NCI-H146 (cell line): ENCODE measurements around the gene PITPNM1.
A peak's percentile ranks its signal among the peaks of the same experiment; 100 is the strongest.
"Not testable (repeated sequence)": the region's sequence is repeated elsewhere in the genome, so short reads cannot be mapped to it uniquely, and the experiment has no call there.

Experiments
- DNase-seq: peaks from one replicate; lab custom pipeline; 2025; lab: John Stamatoyannopoulos, UW

The PITPNM1 gene

DNA sequence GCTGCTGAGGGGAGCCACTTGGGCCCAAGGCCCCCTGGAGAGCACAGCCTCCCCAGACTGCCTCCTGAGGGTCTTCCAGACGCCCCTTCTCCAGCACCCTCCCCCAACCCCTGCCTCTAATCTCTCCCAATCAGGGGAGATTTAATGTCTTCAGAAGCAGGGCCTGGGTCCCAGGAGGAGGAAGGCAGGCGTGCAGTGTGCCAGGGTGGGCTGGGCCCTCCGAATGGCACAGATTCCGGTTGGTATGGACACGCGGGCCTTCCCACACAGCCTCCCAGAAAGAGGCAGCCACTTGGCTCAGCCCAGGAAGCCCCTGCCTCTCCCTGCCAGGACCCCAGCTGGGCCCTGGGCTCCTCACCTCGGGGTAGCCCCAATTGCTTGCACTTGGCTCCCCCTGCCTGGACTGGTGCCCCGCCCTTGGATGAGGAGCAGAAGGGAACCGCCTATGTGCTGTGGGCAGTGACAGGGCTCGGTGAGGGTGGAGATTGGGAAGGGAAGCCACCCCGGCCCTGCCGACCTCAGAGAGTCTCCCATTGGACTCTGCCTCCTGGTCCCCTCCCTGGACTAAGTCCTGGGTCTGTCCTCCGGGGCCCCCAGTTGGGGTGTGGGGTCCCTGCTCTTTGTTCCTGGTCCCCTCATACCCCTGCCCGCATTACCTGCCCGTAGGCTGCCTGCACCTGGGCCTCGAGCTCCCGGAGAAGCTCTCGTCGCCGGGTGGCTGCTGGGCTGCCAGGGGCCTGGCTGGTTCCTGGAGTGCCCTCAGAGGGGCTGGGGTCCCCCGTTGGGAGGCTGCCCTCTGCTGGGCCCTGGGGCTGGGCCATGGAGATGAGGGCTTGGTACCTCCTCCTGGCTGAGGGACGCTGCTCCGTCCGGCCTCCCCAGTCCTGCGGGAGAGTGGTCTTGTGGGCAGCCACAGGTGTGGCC is 18.7 kb upstream of the PITPNM1 start:
- no peak for DNase-seq

DNA sequence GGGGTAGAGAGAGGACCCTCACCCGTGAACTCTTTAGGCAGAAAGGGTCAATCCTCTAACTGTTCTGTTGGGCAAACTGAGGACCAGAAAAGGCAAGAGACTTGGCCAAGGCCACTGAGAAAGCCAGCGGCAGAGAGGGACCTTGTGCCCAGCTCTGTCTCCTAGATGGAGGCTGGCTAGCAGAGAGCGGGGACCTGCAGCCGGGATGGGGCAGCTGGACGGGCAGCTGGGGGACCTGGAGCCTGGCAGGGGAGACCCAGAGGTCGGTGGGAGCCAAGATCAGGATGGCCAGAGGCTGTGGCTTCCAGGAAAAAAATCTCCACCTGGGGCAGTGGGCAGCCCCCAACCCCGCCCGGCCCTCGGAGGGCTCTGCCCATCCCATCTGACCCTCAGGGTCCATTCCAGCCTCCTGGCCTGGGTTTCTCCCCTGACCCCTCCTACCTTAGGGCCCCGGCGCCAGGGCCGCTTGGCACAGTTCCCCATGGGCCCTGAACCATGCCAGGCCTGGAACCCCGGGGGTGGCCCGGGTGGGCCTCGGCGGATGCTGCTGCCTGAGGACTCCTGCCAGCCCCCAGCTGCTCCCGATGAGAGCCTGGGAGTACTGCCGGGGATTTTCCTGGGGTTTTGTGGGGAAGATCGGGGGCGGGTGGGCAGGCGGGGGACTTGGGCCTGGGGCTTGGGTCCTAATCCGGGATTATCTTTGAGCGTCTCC is 17.8 kb upstream of the PITPNM1 start, which contains the start of gene CABP2:
TSS of gene CABP2 (minus strand) at position 603 of the 712 bp plus-strand sequence. CDS start at position 483, 120 bp downstream.
- DNase-seq = no peak

DNA sequence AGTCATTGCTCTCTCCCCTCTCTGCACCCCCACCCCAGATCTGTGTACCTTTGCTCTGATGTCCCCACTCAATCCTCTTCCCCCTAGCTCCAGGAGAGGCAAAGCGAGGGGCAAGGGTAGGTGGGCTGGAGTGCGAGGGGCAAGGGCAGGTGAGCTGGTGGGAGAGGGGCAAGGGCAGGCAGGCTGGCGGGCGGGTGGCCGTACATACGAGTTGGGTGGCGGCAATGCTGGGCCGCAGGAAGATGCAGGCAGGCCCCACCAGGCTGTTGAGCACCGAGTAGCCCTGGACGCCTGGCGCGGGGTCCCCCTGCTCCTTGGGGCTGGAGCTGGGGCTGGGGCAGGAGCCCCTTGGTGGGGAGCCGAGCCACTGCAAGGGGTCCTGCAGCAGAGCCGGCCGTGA is 17.2 kb upstream of the PITPNM1 start:
- no peak for DNase-seq

DNA sequence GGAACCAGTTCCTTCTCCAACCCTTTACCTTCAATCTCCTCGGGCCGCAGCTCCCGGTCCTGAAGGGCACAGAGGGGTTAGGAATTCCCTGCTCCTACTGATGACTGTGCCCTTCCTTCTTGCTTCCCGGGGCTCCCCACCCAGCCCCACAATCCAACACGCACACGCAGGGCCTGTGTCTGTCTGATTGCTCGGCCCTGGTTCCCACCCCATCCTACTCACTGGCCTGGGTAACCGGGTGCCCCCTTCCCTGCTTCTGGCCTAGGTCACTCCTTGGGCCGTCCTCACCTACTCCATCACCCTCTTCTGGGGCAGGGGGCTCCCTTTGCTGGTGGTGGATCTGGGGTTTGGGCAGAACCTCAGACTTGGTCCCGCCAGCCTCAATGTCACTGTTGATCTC is 16.8 kb upstream of the PITPNM1 start:
- DNase-seq = no peak

DNA sequence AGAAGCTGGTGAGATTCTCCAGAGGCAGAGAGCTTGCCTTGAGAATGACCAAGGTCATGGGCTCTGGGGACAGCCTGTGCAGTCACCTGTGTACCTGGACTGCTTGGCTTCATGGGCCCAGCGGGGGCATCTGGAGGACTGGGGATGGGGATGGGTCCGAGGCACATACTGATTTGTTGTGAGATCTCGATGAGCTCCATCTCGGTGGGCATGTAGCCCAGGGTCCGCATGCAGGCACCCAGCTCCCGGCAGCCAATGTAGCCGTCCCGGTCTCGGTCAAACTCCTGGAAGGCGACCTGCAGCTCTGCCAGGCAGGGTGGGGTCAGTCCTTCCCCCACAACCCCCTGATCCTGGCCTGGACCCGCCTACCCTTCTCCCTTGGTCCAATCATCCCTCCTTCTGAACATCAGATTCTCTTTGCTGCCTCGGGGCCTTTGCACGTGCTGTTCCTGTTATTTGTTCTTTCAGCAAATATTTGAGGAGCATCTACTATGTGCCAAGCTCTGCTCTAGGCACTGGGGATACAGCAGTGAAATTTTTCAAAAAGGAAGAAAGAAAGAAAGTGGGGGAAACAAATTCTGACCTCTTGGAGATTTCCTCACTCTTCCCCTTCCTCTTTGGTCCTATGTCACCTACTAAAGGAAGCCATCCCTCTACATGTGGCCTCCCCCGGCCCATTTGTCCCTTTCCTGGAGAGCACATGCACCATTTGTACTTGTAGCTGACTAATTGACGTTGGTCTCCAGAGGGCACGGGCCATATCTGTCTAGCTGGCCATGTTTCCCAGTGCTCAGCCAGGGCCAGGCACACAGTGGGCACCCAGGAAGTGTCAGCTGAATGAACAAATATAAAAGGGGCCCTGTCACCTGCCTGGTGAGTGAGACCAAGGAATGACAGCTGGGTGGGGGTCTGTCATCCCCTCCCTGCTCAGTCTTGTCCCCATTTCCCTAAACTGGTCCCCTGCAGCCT is 16.0 kb upstream of the PITPNM1 start:
- no peak for DNase-seq

DNA sequence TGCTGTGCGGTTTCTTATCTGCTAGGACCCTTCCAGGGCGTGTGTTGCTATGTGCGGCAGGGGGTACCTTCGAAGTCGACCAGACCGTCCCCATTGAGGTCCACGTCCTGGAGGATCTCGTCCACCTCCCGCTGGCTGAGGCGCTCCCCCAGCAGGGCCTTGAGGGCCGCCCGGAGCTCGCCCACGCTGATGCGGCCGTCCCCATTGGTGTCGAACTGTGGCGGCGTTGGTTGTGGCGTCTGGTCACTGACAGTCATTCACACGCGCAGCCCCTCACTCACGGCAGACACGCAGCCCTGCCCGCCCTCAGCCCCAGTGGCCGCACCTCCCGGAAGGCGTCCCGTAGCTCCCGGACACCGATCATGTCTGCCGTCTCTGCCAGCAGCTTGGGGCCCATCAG is 14.6 kb upstream of the PITPNM1 start:
- no peak for DNase-seq

DNA sequence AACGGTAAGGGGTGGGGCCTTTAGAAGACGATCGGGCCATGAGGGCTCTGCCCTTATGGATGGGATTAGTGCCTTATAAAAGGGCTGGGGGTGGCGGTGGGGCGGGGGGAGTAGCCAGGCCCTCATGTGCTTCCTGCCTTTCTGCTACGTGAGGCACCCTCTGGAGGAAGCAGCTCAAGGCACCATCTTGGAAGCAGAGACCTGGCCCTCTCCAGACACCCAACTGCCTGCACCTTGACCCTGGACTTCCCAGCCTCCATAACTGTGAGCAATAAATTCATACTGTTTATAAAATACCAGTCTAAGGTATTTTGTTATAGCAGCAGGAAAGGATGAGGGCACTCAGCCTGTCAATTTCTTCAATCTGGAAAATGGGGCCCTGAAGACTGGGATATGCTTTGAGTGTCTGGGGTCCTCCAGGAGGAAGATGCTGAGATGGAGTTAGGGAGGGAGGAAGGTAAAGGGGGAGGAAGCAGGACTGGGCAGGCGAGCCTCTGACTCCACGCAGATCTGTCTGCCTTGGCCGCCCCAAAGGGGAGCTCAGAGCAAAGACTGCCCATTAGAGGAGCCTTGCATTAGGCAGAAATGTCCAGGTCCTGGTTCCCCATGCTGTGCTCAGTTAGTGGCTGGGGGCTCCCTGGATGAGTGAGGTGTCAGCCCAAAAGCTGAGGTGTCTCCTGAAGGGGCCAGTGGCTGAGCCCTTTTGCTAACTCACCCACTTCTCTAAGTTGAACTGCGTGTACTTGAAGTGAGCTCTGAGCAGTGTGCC is 12.8 kb upstream of the PITPNM1 start:
- DNase-seq = no peak

DNA sequence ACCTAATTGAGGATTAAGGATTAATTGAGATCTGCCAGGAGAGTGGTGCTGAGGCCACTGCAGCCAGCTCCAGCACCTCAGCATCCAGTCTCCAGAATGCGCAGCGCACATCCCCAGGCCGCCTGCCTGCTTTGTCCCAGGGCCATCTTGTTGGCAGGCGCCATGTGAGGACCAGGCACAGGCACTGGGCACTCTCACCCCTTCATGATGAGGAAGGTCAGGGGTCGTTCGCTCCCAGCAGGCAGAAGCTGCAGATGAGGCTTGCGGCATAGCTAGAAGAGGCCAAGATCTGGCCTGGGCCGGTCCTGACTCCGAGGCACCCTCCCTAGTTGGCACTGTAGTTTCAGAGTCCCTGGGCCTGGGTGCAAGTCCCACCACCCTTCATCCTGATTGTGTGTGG is 11.6 kb upstream of the PITPNM1 start:
- DNase-seq = no peak

DNA sequence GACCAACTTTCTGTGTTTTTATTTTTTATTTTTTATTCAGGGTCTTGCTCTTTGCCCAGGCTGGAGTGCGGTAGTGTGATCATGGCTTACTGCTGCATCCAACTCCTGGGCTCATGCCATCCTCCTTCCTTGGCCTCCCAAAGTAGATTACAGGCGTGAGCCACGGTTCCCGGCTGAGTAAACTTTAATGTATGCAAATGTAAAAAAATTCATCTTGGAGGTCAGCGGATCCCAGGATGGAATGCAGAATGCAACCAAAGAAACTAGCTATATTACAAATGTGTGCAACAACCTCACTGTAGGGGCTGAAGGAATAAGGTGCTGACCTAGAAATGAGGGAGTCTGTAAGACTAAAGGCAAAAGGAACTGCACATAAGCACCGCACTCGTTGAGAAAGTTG is 9.0 kb upstream of the PITPNM1 start:
- DNase-seq = no peak

DNA sequence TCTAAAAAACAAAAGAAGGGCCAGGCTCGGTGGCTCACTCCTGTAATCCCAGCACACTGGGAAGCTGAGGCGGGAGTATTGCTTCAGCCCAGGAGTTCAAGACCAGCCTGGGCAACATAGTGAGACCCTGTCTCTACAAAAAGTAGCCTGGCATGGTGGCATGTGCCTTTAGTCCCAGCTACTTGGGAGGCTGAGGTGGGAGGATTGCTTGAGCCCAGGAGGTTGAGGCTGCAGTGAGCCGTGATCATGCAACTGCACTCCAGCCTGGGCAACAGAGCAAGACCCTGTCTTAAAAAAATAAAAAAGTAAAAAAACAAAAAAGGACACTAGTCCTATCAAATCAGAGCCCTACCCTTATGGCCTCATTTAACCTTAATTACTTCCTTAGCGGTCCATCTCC is 6.4 kb upstream of the PITPNM1 start:
- DNase-seq = not testable (repeated sequence)

DNA sequence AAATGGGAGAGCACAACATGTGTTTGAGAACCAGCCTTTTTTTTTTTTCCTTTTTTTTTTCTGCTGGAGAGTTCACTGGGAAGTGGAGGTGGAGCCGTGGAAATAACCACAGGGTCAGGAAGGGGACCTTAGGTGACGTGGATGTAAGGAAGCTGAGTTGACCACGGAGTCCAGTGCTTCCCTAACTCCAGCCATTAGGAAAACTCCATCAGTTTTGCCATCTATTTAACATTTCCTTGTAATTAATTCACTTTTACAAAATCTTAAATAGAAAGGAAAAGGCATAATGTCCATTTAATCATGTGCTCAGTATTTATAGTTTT is 4.8 kb upstream of the PITPNM1 start:
- no peak for DNase-seq

DNA sequence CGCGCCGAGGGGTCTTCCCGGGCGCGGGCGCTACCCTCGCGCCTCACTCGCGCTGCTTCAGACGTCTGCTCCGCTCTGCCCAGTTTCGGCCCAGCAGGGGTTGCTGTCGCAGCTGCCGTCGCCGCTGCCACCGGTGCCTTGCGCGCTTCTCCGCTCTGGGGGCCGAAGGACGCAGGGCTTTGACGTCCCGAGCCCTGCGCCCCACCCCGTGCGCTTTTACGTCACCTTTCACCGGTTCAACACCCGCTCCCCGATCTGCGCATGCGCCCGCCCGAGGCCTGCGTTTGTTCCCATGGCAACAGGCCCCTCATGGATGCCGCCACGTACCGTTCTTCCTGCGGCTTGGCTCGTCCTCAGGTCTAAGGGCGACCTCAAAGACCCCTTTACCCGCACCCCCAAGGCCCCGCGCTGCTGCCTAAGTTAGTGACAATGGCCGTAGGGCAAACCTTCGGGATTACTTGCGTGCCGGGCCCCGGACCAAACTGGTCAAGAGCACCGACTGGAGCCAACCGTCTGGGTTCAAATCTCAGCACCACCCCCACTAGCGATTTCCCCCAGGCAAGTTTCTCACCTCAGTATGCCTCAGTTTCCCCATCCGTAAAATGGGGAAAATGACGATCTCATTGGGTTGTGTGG is 3.4 kb upstream of the PITPNM1 start:
- peak; percentile 99 for DNase-seq

DNA sequence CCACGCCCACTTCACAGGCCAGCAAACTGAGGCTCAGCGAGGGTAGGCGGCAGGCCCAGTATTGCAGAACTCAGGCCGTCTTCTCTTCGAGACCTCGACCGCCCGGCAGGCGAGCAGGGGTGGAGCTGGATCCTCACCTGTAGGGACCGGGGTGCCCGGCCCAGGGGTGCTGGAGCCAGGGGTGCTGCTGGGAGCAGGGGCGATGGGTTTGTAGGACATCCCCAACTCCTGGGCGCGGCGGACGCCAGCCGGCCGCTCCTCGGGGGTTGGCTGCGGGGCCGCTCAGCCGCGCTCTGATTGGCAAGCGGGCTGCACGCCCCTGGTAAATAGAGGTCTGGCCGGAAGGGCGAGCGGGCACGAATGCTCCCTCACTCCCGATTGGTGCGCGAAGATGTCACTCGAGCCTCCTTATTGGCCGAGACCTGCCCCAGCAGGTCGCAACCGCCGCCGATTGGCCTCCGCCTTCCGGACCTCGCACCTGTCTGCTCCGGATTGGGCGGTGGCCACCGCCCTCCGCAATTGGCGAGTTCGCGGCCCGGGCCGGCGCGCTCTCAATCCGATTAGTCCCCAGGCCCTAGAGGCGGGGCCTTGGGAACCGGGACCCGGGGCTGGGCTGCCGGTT is 2.8 kb upstream of the PITPNM1 start, which contains the start of gene CDK2AP2:
TSS of gene CDK2AP2 (minus strand) at position 299 of the 622 bp plus-strand sequence. CDS start at position 219, 80 bp downstream.
- DNase-seq = peak; percentile 100

DNA sequence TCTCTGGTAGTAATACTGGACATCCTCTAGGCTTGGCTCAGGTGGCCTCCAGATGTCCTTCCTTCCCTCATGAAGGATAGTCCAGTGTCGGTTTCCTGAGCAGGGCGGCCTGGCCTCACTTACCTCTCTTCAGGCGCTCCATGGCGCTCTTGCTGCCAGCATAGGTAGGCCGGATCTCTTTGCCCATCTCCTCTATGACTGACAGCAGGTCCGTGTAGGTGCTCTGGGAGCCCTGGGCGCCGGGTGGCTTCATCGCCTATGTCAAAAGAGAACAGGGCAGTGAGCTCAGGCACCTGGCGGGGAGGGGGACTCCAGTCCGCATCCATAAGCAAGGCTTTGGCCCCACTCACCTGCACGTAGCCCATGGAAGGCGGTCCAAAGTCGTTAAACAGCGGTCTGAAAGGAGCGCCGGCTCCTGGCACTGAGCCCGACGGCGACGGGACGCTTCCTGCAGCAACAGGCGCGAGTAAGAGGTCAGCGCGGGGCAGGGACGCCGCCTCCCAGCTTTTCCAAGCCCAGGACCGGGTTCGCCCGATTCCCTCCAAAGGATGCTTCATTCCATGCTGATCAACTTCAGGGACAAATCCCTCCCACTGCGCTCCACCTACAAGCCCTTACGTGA is 2.2 kb upstream of the PITPNM1 start:
- DNase-seq = no peak

DNA sequence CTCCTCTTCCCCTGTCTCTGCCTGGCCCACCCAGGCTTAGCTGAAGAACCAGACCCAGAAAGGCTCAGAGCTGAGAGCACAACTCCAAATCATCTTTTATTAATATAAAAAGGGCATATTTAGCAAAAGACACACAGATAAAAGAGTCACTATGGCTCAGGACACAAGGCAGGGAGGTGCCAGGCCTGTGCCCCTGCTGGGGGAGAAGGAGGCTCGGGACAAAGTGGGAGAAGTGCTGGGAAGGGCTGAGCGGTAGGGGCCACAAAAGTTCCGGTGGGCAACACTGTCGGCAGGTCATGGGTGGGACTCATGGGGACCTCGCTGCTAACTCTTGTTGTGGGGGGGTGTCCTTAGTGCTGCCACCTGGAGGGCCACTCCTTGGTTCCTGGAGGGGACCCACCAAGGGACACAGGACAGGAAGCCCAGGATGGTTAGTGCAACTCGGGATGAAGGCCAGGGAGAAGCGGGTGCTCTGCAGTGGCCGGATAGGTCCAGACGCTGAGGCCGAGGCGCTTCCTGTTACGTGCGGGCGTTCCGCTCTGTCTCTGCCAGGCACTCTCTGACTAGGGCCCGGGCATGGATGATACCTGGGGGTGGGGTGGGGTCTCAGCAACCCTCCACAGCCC is 1.4 kb upstream of the PITPNM1 start:
- DNase-seq = no peak

DNA sequence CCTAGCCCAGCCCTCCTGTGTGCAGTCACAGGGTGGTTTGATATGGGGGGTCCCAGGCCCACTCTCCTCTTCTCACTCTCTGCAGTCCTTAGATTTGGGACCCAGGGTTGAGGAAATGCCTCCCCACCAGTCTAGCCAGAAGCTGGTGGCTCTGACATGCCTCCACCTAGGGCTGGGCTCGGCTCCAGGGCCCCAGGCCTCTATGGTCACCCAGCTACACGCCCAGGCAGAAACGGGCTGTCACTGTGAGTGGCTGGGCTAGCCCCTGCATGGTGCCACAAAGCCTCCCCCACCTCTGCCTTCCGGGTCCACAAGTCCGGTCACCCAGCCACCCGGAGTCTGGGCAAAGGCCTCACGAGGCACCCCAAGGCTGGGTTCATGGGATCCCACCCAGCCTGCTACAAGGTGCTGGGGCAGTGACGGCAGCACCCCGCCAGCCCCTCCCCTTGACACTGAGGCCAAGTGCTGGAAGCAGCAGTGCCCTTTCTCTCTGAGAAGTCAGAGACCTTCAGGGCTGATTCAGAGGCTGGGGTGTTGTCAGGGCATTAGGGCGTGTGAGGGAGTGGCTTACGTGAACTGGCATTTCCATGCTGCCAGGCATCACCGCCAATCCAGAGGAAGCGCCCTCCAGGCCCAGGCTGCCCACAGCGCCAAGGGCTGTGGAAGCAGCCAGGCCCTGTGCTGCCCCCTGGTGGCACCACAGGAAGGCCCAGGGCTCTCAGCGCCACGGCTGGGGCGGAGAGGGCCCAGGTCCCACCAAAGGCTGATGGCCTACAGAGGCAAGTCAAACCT is 638 bp upstream of the PITPNM1 start:
- peak; percentile 82 for DNase-seq

DNA sequence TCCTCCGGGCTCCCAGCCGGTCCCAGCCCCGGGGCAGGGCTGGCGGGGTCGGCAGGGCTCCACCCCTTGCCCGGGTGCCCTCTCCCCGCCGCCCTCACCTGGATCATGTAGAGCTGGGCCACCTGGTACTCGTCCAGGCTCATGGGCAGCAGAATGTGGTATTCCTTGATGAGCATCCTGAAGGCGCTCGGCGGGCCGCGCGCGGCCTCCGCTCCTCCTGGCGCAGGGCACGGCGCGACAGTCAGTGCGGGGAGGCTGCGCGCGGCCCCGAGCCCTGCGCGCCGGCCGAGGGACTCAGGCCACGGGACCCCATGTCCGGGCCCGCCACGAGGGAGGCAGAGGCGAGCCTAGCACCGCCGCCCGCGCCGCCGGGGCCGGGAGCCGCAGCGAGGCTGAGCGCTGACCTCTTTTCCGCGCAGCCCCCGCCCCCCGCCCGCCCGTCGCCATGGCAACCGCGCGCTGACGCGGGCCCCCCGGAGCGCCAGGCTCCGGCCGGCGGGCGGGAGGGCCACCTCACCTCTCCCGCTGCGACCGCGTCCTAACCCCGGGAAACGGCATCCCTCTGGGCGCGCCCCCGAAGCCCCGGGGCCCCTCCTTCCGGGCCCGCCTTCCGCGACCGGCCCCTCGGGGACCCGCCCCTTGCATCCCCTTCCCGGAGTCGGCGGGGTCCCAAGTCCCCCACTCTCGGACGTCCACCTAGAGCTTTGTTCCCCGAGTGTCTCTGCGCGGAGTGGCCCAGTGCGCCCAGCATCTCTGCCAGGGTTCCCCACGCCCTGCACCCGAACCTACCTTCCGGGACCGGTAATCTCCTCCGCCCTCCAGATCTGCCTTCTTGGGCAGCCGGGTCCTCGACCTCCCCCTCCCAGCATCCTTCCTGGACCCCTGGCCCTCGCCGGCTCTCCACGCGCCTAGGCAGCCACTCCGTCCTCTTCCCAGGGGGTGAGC is 886 bp downstream of the PITPNM1 start:
- peak; percentile 83 for DNase-seq
